SKM-1 (cell line): Measurements from ENCODE around the gene CNTRL.
A peak's percentile ranks its signal among the peaks of the same experiment; 100 is the strongest.

Experiments used
- DNase-seq: peaks from one replicate; lab custom pipeline; 2025; ENCODE audit not compliant: unreplicated experiment; lab: John Stamatoyannopoulos, UW

CNTRL gene

DNA sequence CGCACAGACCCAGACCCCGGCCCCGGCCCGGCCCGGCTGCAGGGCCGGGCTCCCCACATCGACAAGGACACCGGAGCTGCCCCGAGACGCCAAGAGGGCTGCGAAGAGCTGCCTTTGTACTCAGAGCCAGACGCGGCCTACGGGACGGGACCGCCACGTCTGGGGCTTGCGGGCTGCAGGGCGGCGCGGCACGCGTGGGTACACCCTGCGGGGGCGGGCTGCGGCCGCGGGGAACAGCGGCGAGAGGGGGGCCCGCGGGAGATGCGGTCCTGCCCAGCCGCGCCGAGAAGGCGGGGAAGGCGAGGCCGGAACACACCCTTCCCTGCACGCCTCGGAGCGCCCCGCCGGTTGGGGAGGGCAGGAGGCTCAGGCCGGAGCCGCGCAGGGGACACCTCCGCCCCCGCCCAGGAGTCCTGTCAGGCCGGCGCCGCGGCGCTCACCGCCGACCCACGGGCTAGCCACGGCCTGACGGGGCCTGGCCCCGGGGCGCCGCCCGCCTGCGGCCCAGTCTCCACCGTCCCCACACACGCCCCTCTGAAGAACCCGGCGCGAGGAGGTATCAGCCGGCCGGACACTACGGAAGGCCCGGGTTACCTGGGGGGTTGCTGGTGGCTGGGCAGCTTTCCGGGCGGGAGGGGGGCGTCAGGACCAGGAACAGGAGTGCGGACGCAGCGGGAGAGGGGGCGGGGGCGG, 126.4 kb downstream of the CNTRL start:
- no peak for DNase-seq

DNA sequence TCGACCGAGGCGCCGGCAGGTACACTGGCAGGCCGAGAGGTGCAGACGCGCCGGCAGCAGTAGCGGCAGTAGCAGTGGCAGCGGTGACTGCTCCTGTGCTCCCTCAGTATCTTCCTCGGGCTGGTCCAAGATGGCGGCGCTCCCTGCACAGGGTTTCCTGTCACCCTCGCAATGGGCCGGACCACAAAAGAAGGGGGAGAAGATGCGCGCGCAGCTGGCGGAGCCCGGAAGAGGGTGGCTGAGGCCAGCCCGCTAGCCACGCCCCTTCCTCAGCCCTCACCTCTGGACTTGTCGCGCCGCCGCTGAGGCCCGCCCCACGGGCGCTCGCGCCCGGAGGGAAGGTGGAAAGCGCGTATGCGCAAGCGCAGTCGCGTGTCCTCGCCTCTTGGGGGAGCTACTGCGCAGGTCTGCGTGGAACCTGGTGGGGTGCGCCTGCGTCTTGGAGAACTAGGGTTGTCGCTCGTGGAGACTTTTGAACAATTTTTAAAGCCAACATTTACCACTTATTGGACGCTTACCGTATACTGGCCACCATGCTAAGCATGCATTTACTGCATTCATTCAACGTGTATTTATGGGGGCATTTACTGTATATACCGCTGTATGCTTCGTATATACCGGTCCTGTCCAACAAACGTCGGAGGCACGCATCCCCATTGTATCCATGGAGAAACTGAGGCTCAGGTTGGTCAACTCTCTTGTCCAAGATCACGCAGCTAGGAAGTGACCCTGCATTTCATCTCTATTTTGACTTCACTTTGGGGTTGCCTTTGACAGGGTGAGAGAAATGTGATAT, 127.2 kb downstream of the CNTRL start, which contains the start of gene RAB14:
Gene RAB14, minus strand, starts transcription at position 132 of the 796 bp plus-strand sequence. CDS start 8,457 bp downstream, outside the sequence.
- DNase-seq = peak; percentile 98

DNA sequence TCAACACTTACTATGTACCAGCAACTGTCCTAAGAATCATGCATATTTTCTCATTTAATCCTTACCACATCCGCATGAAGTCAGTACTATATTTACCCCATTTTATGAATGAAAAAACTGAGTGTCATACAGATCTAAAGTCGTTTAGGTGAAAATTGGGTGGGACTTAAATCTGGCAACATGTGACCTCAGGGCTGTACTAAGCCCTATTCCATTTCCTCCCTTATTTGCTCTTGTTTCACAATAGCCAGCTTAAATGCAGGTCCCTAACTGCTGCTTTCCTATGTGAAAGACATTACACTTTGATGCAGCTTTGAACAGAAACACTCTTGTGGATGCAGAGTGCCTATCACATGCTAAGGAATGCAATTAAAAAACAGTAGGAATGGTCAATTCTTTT, 129.4 kb downstream of the CNTRL start:
- DNase-seq = no peak

DNA sequence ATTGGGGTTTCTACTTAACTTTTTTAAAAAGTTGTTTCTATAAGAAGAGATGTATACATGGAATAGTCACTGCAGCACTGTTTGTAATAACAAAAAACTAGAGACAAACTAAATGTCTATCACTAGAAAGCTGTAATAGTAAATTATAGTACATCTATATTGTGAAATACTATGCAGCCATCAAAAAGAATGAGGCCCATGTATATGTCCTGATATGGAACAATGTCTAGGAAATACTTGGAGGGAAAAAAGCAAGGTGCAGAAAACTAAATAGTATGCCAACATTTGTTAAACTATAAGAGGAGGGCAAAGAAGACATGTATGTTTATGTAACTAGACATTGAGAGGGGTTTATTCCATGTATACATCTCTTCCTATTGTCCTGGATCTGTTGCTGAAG, 129.9 kb downstream of the CNTRL start:
- no peak for DNase-seq

DNA sequence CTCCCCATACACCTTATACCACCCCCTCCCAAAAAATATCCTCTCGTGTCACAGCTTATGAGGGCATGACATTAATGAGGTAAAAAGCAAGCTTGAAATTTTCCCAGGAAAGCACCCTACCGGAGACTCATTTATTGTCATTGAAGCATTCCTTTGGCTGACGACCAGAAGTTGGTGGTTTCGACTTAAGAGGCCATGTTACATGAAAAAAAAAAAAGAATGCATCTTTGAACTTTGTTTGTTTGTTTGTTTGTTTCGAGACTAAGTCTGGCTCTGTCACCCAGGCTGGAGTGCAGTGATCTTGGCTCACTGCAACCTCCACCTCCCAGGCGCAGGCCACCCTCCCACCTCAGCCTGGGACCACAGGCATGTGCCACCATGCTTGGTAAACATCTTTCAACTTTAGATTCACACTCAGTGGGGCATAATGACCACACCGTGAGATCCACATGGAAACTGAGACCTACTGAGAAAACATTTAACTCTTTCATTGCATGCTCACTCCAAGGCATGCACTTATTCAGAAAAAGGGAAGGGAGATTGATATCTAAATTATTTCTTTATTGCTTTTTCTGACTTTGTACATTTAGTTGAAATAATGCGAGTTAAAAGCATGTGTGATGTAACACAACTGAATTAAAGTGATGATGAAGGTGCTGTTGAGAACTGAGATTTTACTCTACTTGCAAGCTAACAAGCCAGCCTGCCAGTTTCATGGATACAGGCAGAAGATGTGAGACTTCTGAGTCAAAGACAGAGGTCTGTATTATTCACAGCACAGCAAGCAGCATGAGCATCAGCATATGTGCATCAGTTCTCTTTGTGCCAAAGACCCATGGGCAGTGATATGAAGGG, 132.0 kb downstream of the CNTRL start:
- no peak for DNase-seq

DNA sequence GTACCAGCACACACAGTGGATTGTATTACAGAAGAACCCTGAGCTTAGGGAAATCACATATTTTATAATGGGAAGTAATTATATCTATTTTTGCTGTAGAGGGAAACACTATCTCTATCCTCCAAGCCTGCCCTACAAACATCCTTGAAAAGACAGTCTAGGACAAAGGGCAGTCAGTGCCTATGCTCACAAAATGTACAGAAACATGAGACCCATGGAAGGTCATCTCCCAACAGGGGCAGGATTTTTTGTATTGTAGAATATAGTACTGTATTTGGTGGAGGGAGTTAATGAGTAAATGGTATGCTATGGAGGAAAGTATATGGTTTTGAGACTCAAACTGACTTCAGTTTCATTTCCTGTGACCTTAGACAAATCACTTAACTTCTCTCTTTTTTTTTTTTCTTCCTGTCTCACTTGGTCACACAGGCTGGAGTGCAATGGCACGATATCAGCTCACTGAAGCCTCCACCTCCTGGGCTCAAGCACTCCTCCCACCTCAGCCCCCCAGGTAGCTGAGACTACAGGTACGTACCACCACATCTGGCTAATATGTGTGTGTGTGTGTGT, 132.7 kb downstream of the CNTRL start:
- DNase-seq = no peak

DNA sequence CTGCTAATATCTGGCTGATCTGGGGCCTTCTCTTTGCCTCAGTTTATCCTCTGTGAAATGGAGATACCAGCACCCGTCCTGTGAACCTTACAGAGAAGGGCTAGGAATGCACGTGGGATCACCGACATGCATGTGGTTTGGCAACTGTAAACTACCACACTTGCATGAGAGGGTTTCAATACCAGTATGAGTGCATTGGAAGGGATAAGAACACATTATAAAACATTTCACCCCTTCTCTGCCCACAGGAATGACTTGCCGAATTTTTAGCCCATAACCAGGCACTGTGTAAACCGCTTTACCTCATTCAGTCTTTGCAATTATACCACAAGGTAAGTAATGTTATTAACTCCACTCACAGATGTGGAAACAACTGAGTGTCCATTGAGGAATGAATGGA, 135.8 kb downstream of the CNTRL start:
- no peak for DNase-seq

DNA sequence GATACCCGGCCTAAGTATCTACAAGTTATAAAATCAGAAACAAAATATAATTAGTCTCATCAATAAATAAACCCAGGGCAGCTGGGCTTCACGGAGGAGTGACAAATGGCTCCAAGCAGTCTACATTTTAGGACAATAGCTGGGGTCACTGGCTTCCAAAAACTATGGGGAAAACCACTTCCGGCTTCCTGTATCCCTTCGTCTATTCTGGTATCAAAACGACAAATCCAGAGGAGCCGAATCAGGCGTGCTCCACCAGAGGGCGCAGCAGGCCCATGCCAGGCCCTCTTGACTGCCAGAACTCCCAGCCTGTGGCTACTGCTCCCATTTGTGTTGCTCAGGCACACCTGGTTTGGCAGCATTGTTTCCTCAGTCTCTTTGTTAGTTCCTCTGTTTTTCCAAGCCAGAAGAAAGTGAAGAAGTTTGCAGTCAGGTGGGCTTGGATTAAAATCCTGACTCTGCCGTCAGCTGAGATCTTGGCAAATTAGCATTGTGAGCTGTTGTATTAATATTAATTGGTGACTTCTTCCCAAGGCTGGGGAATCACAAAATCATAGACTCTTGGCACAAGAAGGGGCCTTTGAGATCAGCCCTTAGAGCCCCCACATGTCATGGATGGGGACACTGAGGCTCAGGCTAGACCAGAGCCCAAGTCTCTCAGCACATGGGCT, 138.5 kb downstream of the CNTRL start:
- peak; percentile 87 for DNase-seq

DNA sequence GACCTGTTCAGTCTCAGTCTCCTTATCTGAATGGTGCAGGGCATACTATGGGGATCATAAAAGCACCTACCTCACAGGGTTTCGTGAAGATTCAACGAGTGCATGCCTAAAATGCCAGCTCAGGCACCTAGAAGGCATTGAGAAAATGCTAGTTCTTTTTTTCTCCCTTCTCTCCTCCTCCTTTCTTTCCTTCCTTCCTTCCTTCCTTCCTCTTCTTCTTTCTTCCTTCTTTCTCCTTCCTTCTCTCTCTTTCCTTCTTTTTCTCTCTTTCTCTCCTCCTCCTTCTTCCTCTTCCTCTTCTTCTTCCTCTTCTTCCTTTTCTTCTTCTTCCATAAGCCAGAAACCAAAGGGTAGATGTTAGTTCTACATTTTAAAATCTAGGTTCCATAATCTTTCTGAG, 139.2 kb downstream of the CNTRL start:
- no peak for DNase-seq

DNA sequence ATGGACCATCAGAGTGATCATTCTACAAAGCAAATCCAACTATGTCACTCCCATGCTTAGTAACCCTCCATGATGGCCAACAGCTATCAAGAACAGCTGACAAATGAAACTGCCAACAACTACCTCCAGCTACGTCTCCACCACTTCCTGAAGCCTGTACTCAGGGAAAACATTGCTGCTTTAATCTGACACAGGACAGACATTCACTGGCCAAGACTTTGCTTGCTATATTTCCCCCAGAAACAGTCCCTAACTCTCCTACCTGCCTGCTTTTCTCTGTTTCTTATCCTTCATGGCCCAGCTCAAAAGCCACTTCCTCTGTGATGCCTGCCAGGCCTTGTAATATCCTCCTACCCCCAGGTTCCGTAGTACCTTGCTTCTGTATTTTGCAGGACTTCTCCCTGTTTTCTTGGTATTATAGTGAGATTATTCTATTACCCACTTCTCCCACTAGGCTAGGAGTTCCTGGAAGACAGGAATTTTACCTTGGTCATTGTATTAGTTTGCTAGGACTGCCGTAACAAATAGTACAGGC, 141.6 kb downstream of the CNTRL start:
- no peak for DNase-seq

DNA sequence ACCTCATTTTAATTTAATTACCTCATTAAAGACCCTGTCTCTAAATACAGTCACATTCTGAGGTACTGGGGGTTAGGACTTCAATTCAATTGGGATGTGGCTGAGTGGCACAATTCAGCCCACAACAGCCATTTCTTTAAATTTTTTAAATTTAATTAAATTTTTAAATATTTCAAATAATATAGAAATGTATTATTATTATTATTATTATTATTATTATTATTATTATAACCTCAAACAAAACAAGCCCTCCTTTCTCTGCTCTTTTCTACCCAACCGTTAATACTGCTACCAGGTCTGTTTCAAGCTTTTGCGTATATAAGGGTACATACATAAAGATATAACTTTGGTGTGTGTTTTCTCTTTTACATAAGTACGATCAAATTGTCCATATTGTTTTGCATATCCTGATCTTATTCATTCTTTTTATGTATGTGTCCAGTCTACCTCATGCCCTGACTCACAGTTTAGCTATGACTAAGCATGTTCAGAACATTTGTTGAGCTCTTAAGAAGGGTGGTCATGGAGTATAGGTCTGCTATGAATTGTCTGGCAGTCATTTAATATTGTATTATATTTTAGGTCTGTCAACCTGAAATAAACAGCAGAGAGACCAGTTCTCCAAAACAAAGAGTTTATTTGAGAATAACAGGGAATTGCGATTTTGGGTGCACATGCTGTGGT, 143.0 kb downstream of the CNTRL start:
- no peak for DNase-seq

DNA sequence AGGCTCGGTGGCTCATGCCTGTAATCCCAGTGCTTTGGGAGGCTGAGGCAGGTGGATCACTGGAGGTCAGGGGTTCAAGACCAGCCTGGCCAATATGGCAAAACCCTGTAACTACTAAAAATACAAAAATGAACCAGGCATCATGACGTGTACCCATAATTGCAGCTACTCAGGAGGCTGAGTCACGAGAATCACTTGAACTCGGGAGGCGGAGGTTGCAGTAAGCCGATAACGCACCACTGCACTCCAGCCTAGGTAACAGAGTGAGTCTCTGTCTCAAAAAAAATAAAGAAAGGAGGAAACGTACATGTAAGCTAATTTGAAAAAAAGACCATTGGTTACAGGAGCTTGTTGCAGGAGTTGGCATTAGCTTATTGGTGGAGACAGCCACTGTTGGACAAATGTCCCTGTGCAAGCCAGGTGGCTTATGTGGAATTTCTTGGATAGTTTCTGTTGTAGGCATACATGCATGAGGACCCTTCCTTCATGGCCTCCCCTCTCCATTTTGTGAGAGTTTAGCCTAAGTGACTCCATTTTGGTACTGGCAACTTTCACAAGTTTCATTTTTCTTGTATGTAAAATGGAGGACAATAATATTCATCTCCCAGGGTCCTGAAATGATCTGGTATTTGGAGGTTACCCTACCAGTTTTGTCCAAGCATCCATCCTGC, 143.7 kb downstream of the CNTRL start:
- DNase-seq = no peak

DNA sequence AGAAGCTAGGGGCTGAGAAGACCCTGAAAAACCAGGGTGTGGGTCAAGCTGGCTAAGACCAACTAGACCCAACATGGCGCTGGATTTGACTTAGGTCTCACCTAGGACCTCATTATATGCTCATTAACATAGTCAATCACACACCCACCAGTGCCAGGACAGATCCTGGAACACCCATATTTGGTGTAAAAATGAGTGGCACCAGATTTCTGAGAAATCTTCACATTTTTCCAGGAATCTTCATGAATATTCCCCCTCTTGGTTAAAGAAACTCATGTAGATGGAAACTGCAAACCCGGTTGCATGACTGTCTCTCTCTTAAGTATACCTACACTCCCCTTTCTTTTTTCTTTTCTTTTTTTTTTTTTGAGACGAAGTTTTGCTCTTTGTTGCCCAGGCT, 144.8 kb downstream of the CNTRL start:
- DNase-seq = no peak

DNA sequence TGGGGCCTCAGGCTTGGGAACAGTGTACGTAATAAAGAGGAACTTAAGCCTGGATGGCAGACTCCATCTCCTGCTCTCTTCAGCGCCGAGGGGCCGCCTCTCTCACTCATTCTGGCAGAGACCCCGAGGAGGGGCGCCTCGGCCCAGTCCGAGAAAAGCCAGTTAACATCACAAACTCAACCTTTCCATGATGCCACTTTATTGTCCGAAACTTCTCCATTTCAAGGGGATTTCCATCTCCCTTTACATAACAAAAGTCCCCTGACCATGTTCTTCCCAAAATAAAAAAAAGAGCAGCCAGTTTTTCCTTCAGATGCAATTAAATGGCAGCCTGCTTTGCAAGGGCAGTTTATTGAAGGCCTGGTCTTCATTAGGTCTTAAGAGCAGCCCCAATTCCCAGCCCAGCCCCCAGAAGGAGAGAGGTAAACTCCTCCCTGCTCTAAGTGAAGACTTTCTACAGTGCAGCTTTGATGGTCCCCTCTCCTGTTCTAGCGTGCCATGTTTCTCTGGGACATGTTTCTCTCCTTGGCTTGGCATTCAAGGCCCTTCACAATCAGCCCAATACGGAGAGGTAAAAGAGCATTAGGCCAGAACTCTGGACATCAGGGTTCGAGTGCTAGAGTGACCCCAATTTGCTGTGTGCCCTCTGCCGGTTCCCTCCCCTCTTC, 146.4 kb downstream of the CNTRL start:
- DNase-seq = no peak

DNA sequence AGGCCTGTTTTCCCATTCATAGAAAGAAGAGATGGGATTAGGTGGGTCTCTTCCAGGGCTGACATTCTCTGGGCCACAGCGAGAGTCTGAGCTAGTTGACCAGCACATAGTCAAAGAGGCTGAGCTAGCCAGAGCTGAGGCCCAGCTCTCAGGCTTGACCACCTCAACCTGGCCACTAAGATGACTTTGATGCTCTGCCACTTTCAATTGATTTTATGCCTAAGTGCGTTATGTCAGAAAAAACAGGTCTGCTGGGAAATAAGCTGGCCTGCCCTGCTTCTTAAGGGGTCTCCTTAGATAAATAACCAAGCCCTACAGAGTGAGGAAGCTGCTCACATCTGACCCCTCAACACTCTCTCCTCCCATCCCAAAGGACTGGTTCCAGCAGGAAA, 146.9 kb downstream of the CNTRL start:
- DNase-seq = no peak

DNA sequence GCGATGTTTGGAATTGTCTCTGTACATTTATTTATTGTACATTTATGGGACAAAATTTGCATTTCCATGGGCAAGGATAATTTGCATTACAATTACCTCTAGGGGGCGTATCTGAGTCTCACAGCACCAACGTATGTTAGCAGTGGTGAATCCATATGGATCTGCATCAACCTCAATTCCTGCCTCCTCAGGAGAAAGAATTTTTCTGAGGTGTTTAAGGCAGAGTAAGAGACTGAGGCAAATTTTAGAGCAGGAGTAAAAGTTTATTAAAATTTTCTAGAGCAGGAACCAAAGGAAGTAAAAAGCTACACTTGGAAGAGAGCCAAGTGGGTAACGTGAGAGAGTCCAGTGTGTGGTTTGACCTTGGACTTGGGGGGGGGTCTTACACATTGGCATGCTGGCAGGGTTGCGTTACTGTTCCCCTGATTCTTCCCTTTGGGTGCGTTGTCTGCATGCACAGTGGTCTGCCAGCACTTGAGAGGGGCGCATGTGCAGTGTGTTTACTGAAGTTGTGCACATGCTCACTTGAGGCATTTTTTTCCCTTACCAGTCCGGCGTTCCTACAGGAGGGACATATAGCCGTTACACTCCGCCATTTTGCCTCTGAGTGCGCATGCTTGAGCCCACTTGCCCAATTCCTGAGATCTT, 147.9 kb downstream of the CNTRL start:
- peak; percentile 36 for DNase-seq

DNA sequence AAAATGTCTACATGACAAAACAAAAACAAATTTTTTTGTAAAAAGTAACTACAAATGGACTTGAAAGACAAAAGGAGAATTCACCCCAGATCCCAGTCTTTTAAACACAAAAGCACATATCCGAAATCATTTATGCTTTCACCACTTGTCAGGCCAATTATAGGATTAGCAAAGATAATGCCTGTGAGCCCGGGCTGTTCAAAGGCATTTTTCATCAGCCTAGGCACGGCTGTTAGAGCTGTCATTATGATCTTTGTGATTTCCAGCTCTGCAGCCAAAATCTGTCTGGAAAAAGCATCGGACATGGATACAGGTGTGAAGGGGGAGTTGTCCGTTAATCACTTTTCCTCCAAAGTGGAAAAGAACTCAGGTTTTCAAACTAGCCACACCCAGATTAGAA, 150.5 kb downstream of the CNTRL start:
- DNase-seq = no peak

DNA sequence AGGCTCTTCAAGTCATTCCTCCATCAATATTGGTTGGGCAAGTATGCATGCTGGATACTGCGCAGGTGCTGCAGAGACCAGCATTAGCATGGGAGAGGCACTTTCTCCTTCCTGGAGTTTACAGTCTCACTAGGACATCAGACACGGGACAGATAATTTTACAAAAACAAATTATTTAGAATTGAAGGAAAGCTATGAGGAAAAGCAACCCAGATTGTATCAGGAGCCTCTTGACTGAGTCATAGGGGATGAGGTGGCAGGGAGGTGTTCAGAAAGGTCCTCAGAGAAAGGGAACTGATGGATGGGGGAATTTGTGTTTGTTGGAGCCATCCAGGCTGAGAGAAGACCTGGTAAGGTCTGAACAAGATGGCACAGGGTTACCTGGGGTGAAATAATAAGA, 151.4 kb downstream of the CNTRL start:
- DNase-seq = no peak
